Right cardiac atrium (tissue), 5 donors: Measurements from ENCODE around the gene TSPAN9. TPM values are rescaled to one million over a fixed set of nuclear protein-coding genes. Genes with fewer than 3 reads are reported as not detected.
A peak's percentile ranks its signal among the peaks of the same experiment; 100 is the strongest.

Experiments used
- ATAC-seq, 2 donors: fragments of 200-7000 bp; cut with Tn5 transposase; one replicate each; pipeline versions ENCODE4 v1.8.0 to v1.9.1; 2020; ENCODE audit warnings: moderate library complexity in 2 of 2, mild to moderate bottlenecking in 1 of 2
- DNase-seq, 3 donors: peaks; one replicate each; pipeline ENCODE4 v3.0.0-alpha.2; 2020
- H3K27ac ChIP-seq: one replicate; pipeline ENCODE4 v1.5.1; 2013; ENCODE audit warnings: mild to moderate bottlenecking, low read length, control low read depth, moderate library complexity
- H3K27me3 ChIP-seq: one replicate; pipeline ENCODE4 v1.6.1; 2013; ENCODE audit not compliant: control insufficient read depth, insufficient read depth
- H3K4me1 ChIP-seq: one replicate; pipeline ENCODE4 v1.6.1; 2013; ENCODE audit warnings: low read length; ENCODE audit not compliant: control insufficient read depth, insufficient read depth
- H3K4me3 ChIP-seq: one replicate; pipeline ENCODE4 v1.5.1; 2013; ENCODE audit warnings: low read length, control low read depth
- H3K9me3 ChIP-seq: one replicate; pipeline ENCODE4 v1.6.1; 2013; ENCODE audit warnings: low read length; ENCODE audit not compliant: control insufficient read depth
- WGBS: extraction: QIAGEN DNeasy Blood & Tissue Kit; methylation state at CpG from one replicate; pipeline ENCODE4 v1.1.7; 2013; 5-methylcytosine and 5-hydroxymethylcytosine counted together
- intact Hi-C, 4 donors: fragments of 100-400 bp; cut with DNase I; formaldehyde crosslinking; loops; one replicate each; pipeline versions ENCODE4 v1.11.0 to v1.14.0; 2022 to 2023
- polyA plus RNA-seq: library from polyadenylated mRNA; stranded (reverse); fragments of 200-250 nt; gene quantifications from one replicate; pipeline ENCODE4 v1.2.3, GENCODE V29; 2013
- total RNA-seq, 4 donors: library from RNA; stranded (reverse); fragmentation: NEBNext Ultra II Directional; extraction: Animal tissue kit (Norgen Biotek cat#: 25700); gene quantifications; one replicate each; pipeline ENCODE4 v1.2.1, GENCODE V29; 2021
- donor health status: healthy with polysubstance abuse.
- donor health status: DM: no; HTN: yes; CAD: no.
- donor health status: DM: no; HTN: no; CAD: no.
- donor health status: DM: no; HTN: yes; CAD: no; lungs with severe emphysema.
- donor health status: DM: yes; HTN: yes; CAD: no.

The TSPAN9 gene
- total and polyA plus RNA-seq, 5 donors: 121 to 184 (median 161) TPM

GRCh38 chr12:3213768-3214167 is 136.6 kb downstream of the TSPAN9 start:
- ATAC-seq (no peak), DNase-seq (peak in 1 of 3 donors; percentile 46)
- 82% methylated on average over 5 of the region's 5 CpGs for WGBS
- H3K4me3 ChIP-seq: no peak overlapping the region
- H3K9me3 ChIP-seq: no peaks in the 10 kb centered on the region
- intact Hi-C loops: no loop called here
- H3K27ac ChIP-seq: peak overlapping the region; percentile 14
- no peaks in the 10 kb centered on the region for H3K27me3 ChIP-seq
- peaks cover 17% of the 10 kb centered on the region for H3K4me1 ChIP-seq

GRCh38 chr12:3214526-3215365 is 137.6 kb downstream of the TSPAN9 start:
- Histone ChIP-seq H3K4me3 (no peak overlapping the region), H3K4me1 (peaks cover 22% of the 10 kb centered on the region), H3K9me3 (no peaks in the 10 kb centered on the region), H3K27me3 (no peaks in the 10 kb centered on the region), H3K27ac (peak overlapping the region; percentile 6)
- no peak for ATAC-seq
- intact Hi-C loops: loop anchor here in 1 of 4 donors (5.0 kb wide), 1 partner anchor 48 kb away; no protein-coding TSS in a partner anchor
- 74% methylated on average over 20 of the region's 20 CpGs for WGBS
- peak in 1 of 3 donors; percentile 25 for DNase-seq

GRCh38 chr12:3215410-3215975 is 138.3 kb downstream of the TSPAN9 start:
- H3K9me3 ChIP-seq: no peaks in the 10 kb centered on the region
- intact Hi-C loops: loop anchor here in 1 of 4 donors (5.0 kb wide), 1 partner anchor 47 kb away; no protein-coding TSS in a partner anchor
- H3K27me3 ChIP-seq: no peaks in the 10 kb centered on the region
- peak in 1 of 3 donors; percentile 45 for DNase-seq
- no peak overlapping the region for H3K4me3 ChIP-seq
- H3K27ac ChIP-seq: peak overlapping the region; percentile 9
- ATAC-seq: no peak
- WGBS: 82% methylated on average over 13 of the region's 13 CpGs
- peaks cover 26% of the 10 kb centered on the region for H3K4me1 ChIP-seq

GRCh38 chr12:3216097-3216496 is 138.9 kb downstream of the TSPAN9 start:
- no peak for ATAC-seq
- Histone ChIP-seq H3K4me1 (peaks cover 30% of the 10 kb centered on the region), H3K27me3 (no peaks in the 10 kb centered on the region), H3K27ac (peak overlapping the region; percentile 92), H3K9me3 (no peaks in the 10 kb centered on the region), H3K4me3 (no peak overlapping the region)
- DNase-seq: peak in 2 of 3 donors; percentile 20 to 58
- intact Hi-C loops: loop anchor here in 1 of 4 donors (5.0 kb wide), 1 partner anchor 46 kb away; no protein-coding TSS in a partner anchor
- 77% methylated on average over 5 of the region's 5 CpGs for WGBS

- peak; percentile 63 to 67 (median 66) for DNase-seq
- Histone ChIP-seq H3K4me1 (peaks cover 30% of the 10 kb centered on the region), H3K4me3 (no peak overlapping the region), H3K27ac (peak overlapping the region; percentile 92), H3K27me3 (no peaks in the 10 kb centered on the region), H3K9me3 (no peaks in the 10 kb centered on the region)
- ATAC-seq: peak; percentile 45 to 69
- intact Hi-C loops: loop anchor here in 1 of 4 donors (5.0 kb wide), 1 partner anchor 45 kb away; no protein-coding TSS in a partner anchor
- WGBS: 50% methylated on average over 12 of the region's 12 CpGs
These were observed 139.8 kb downstream of the TSPAN9 start for GRCh38 chr12:3216726-3217682.

GRCh38 chr12:3217683-3218079 is 140.5 kb downstream of the TSPAN9 start:
- Histone ChIP-seq H3K9me3 (no peaks in the 10 kb centered on the region), H3K27ac (peak overlapping the region; percentile 92), H3K4me3 (no peak overlapping the region), H3K27me3 (no peaks in the 10 kb centered on the region), H3K4me1 (peaks cover 30% of the 10 kb centered on the region)
- DNase-seq: peak in 2 of 3 donors; percentile 2 to 19
- 84% methylated on average over 4 of the region's 4 CpGs for WGBS
- no peak for ATAC-seq
- intact Hi-C loops: loop anchor here in 1 of 4 donors (5.0 kb wide), 1 partner anchor 45 kb away; no protein-coding TSS in a partner anchor

GRCh38 chr12:3218228-3219171 is 141.3 kb downstream of the TSPAN9 start:
- no peaks in the 10 kb centered on the region for H3K27me3 ChIP-seq
- WGBS: 20% methylated on average over 19 of the region's 19 CpGs
- no peak overlapping the region for H3K4me3 ChIP-seq
- peaks cover 30% of the 10 kb centered on the region for H3K4me1 ChIP-seq
- peak; percentile 90 to 96 (median 95) for DNase-seq
- H3K27ac ChIP-seq: peak overlapping the region; percentile 92
- intact Hi-C loops: loop anchor here in 1 of 4 donors (5.0 kb wide), 1 partner anchor 44 kb away; no protein-coding TSS in a partner anchor
- no peaks in the 10 kb centered on the region for H3K9me3 ChIP-seq
- ATAC-seq: peak; percentile 79 to 81

GRCh38 chr12:3219233-3219632 is 142.1 kb downstream of the TSPAN9 start:
- H3K4me3 ChIP-seq: no peak overlapping the region
- peak in 2 of 3 donors; percentile 37 to 47 for DNase-seq
- H3K27ac ChIP-seq: peak overlapping the region; percentile 92
- no peak for ATAC-seq
- WGBS: 49% methylated on average over 8 of the region's 8 CpGs
- no peaks in the 10 kb centered on the region for H3K27me3 ChIP-seq
- H3K4me1 ChIP-seq: peaks cover 30% of the 10 kb centered on the region
- intact Hi-C loops: loop anchor here in 1 of 4 donors (5.0 kb wide), 1 partner anchor 43 kb away; no protein-coding TSS in a partner anchor
- H3K9me3 ChIP-seq: no peaks in the 10 kb centered on the region

- H3K9me3 ChIP-seq: no peaks in the 10 kb centered on the region
- ATAC-seq: peak in 1 of 2 donors; percentile 44
- no peaks in the 10 kb centered on the region for H3K27me3 ChIP-seq
- peak in 2 of 3 donors; percentile 62 to 63 for DNase-seq
- H3K27ac ChIP-seq: peak overlapping the region; percentile 29
- H3K4me1 ChIP-seq: peaks cover 36% of the 10 kb centered on the region
- intact Hi-C loops: loop anchor here in 1 of 4 donors (5.0 kb wide), 1 partner anchor 52 kb away; no protein-coding TSS in a partner anchor
- WGBS: 68% methylated on average over 21 of the region's 21 CpGs
- no peak overlapping the region for H3K4me3 ChIP-seq
These were observed 143.5 kb downstream of the TSPAN9 start for GRCh38 chr12:3220382-3221321.
